Astrocyte (in vitro differentiated cells and primary cell): Measurements from ENCODE around the gene DISP3. TPM values are rescaled to one million over a fixed set of nuclear protein-coding genes. Genes with fewer than 3 reads are reported as not detected.

Experiments
- DNase-seq: peaks from one replicate; pipeline ENCODE4 v3.0.0-alpha.2; 2010; ENCODE audit warnings: low read depth
- FAIRE-seq: peaks from 2 replicates; lab custom pipeline; 2011; peaks lifted over from hg19 to GRCh38; lab: Jason Lieb, UNC
- H2AFZ ChIP-seq: 2 replicates; pipeline ENCODE4 v1.6.0; 2012; ENCODE audit warnings: low read depth, low read length, inconsistent platforms
- H3K27ac ChIP-seq: 2 replicates; pipeline ENCODE4 v1.5.1; 2011; ENCODE audit warnings: low read depth, low read length, inconsistent platforms
- H3K27me3 ChIP-seq: 2 replicates; pipeline ENCODE4 v1.6.0; 2011; ENCODE audit warnings: low read length, inconsistent platforms; ENCODE audit not compliant: insufficient read depth
- H3K36me3 ChIP-seq: 2 replicates; pipeline ENCODE4 v1.5.1; 2011; ENCODE audit warnings: low read length, inconsistent platforms; ENCODE audit not compliant: insufficient read depth
- H3K4me1 ChIP-seq: 2 replicates; pipeline ENCODE4 v1.5.1; 2011; ENCODE audit warnings: low read length, inconsistent platforms; ENCODE audit not compliant: insufficient read depth
- H3K4me2 ChIP-seq: 2 replicates; pipeline ENCODE4 v1.6.0; 2012; ENCODE audit warnings: low read length, inconsistent platforms
- H3K4me3 ChIP-seq: 2 replicates; pipeline ENCODE4 v1.5.1; 2011; ENCODE audit warnings: low read depth, mild to moderate bottlenecking, low read length, inconsistent platforms; ENCODE audit not compliant: insufficient read depth
- H3K79me2 ChIP-seq: 2 replicates; pipeline ENCODE4 v1.6.0; 2012; ENCODE audit warnings: mild to moderate bottlenecking, low read length, inconsistent platforms; ENCODE audit not compliant: insufficient read depth
- H3K9ac ChIP-seq: 2 replicates; pipeline ENCODE4 v1.6.0; 2012; ENCODE audit warnings: mild to moderate bottlenecking, low read length, inconsistent platforms
- H3K9me3 ChIP-seq: 2 replicates; pipeline ENCODE4 v1.5.1; 2012; ENCODE audit warnings: low read depth, mild to moderate bottlenecking, low read length, inconsistent platforms; ENCODE audit not compliant: insufficient read depth
- H4K20me1 ChIP-seq: 2 replicates; pipeline ENCODE4 v1.6.0; 2012; ENCODE audit warnings: low read length, inconsistent platforms; ENCODE audit not compliant: insufficient read depth
- H3K27ac Mint-ChIP-seq: one replicate; pipeline ENCODE4 v1.8.0; 2021; ENCODE audit warnings: mild to moderate bottlenecking, mixed read lengths; ENCODE audit not compliant: unreplicated experiment
- H3K27me3 Mint-ChIP-seq: one replicate; pipeline ENCODE4 v1.8.0; 2021; ENCODE audit warnings: low read depth, mixed read lengths; ENCODE audit not compliant: unreplicated experiment
- H3K36me3 Mint-ChIP-seq: one replicate; pipeline ENCODE4 v1.8.0; 2021; ENCODE audit warnings: low read depth, mixed read lengths; ENCODE audit not compliant: unreplicated experiment
- H3K4me1 Mint-ChIP-seq: one replicate; pipeline ENCODE4 v1.8.0; 2021; ENCODE audit warnings: low read depth, mixed read lengths; ENCODE audit not compliant: unreplicated experiment
- H3K4me3 Mint-ChIP-seq: one replicate; pipeline ENCODE4 v1.8.0; 2021; ENCODE audit warnings: mild to moderate bottlenecking, moderate library complexity, mixed read lengths; ENCODE audit not compliant: unreplicated experiment
- H3K9me3 Mint-ChIP-seq: one replicate; pipeline ENCODE4 v1.8.0; 2021; ENCODE audit warnings: mild to moderate bottlenecking, mixed read lengths; ENCODE audit not compliant: unreplicated experiment
- EZH2 ChIP-seq: IDR thresholded peaks from 2 replicates; pipeline ENCODE4 v1.6.1; 2012; ENCODE audit warnings: mild to moderate bottlenecking, low read length, inconsistent platforms; ENCODE audit not compliant: insufficient read depth
- total RNA-seq: library from RNA; stranded (reverse); gene quantifications from 2 replicates; pipeline ENCODE4 v1.2.1, GENCODE V29; 2021
- TF ChIP-seq, protein P1 (sequence below): IDR thresholded peaks from 2 replicates; pipeline ENCODE4 v1.5.1; 2011; ENCODE audit warnings: low read depth, mild to moderate bottlenecking, inconsistent platforms, low read length, moderate library complexity; ENCODE audit not compliant: insufficient read depth

Gene DISP3
- total RNA-seq, 1 donor from 2014 or later, result 0.32 TPM

DNA sequence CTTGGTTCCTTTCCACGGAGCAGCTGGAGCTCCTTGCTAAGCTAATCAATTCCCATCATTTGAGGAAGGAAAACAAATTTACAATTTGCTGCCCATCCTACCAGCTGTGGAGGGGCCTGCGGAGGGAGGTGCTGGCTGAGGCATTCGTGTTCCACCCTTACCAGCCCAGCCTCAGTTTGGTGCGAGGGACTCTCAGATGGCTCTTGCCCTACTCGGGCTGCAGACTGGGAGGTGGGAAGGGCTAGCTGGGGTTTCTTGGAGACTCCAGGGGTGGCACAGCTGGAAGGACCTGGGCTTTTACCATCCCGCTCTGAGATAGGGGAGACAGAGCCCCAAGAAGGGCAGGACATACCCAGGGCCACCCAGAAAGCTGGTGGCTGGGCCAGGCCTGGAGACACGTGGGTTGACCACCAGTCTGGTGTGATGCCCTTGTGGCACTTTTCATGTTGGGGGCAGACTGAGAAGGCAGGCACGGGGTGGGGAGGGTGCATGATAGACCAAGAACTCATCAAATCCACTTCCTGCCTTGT lies 17.7 kb downstream of the DISP3 start:
- Histone ChIP-seq H3K9ac (no peak overlapping the region), H3K4me2 (no peak overlapping the region), H3K79me2 (no peaks in the 10 kb centered on the region), H3K9me3 (no peaks in the 10 kb centered on the region), H3K4me1 (no peaks in the 10 kb centered on the region), H3K36me3 (no peaks in the 10 kb centered on the region), H2AFZ (no peak overlapping the region), H3K4me3 (no peak overlapping the region), H3K27me3 (peaks cover 10% of the 10 kb centered on the region), H3K27ac (no peak overlapping the region), H4K20me1 (no peaks in the 10 kb centered on the region)
- no peak overlapping the region for H3K27ac Mint-ChIP-seq
- TF ChIP-seq, protein P1, sequence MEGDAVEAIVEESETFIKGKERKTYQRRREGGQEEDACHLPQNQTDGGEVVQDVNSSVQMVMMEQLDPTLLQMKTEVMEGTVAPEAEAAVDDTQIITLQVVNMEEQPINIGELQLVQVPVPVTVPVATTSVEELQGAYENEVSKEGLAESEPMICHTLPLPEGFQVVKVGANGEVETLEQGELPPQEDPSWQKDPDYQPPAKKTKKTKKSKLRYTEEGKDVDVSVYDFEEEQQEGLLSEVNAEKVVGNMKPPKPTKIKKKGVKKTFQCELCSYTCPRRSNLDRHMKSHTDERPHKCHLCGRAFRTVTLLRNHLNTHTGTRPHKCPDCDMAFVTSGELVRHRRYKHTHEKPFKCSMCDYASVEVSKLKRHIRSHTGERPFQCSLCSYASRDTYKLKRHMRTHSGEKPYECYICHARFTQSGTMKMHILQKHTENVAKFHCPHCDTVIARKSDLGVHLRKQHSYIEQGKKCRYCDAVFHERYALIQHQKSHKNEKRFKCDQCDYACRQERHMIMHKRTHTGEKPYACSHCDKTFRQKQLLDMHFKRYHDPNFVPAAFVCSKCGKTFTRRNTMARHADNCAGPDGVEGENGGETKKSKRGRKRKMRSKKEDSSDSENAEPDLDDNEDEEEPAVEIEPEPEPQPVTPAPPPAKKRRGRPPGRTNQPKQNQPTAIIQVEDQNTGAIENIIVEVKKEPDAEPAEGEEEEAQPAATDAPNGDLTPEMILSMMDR, result no peak
- TF ChIP-seq EZH2, result no peak
- no peaks in the 10 kb centered on the region for H3K4me1 Mint-ChIP-seq
- H3K36me3 Mint-ChIP-seq, result peaks cover 2% of the 10 kb centered on the region
- H3K27me3 Mint-ChIP-seq, result peaks cover 46% of the 10 kb centered on the region
- DNase-seq, result no peak
- no peak for FAIRE-seq
- H3K4me3 Mint-ChIP-seq, result no peak overlapping the region
- peaks cover 13% of the 10 kb centered on the region for H3K9me3 Mint-ChIP-seq

DNA sequence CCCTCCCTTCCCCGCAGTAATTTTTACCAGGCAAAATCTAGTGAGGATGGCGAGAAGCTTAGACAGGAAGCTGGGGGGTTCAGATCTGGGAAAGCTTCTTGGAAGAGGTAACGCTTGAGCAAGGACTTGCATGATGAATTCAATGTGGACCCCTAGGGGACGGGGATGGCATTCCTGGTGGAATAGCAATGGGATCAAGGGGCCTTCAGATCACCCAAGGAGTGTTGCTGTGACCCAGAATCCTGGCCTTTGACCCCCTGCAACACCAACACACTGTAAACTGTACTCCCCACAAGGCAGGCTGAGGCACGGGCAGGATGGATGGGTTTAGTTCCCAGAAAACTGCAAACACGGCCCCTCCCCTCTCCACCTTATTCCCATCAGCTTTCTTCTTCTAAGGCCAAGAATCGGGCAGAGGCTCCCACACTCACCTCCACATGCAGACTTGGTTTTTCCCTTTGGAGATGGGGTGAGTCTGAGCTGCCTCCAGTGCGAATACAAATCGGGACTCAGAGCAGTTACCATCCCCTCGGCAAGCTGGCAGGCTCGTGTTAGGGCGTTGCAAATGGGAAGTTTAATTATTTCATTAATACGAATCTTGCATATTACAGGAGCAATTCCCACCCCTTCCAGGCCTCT lies 20.1 kb downstream of the DISP3 start:
- H3K9ac ChIP-seq, result no peak overlapping the region
- H3K27me3 ChIP-seq, result peaks cover 10% of the 10 kb centered on the region
- H3K9me3 ChIP-seq, result peaks cover 8% of the 10 kb centered on the region
- H3K4me3 Mint-ChIP-seq, result no peak overlapping the region
- no peak overlapping the region for H2AFZ ChIP-seq
- no peak for FAIRE-seq
- no peaks in the 10 kb centered on the region for H3K4me1 ChIP-seq
- peaks cover 37% of the 10 kb centered on the region for H3K27me3 Mint-ChIP-seq
- no peaks in the 10 kb centered on the region for H3K4me1 Mint-ChIP-seq
- peaks cover 25% of the 10 kb centered on the region for H3K9me3 Mint-ChIP-seq
- H3K4me2 ChIP-seq, result no peak overlapping the region
- no peak for TF ChIP-seq EZH2
- TF ChIP-seq, protein P1, result no peak
- H3K27ac ChIP-seq, result no peak overlapping the region
- no peaks in the 10 kb centered on the region for H3K79me2 ChIP-seq
- no peaks in the 10 kb centered on the region for H3K36me3 ChIP-seq
- no peaks in the 10 kb centered on the region for H4K20me1 ChIP-seq
- H3K27ac Mint-ChIP-seq, result no peak overlapping the region
- peaks cover 9% of the 10 kb centered on the region for H3K36me3 Mint-ChIP-seq
- no peak overlapping the region for H3K4me3 ChIP-seq
- DNase-seq, result no peak

DNA sequence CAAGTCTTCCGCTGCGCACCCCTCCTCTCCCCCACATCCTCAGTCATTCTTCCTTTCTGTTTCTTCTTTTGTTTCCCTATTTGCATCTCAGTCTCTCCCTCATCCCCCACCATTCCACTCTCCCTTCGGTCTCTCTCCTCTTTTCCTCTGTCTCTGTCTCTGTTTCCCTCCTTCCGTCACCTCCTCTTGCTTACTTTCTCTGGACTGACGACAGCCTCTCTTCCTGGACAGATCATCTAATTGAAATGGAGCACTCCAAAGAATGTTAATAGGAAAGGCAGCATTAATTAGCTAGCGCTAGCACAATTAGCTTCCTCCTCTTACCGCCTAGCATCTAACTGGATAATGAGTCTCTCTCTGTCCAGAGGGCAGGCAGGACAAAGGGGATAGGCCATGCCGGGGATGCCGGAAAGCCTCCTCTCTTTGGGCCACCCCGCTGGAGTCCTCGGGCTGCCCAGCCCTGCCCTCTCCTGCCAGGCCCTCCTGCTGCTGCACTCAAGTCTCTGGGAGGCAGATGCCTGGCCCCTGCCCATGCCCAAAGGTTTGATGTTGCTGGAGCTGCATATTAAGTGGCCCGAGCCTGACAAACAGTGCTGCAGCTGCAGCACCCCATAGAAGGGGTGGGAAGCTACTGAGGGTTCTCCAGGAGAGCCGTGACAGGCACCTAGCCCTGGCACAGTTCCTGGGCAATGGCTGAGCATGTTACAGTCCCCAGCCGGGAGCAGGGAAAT lies 20.8 kb downstream of the DISP3 start:
- H3K9me3 Mint-ChIP-seq, result peaks cover 28% of the 10 kb centered on the region
- no peaks in the 10 kb centered on the region for H3K79me2 ChIP-seq
- no peaks in the 10 kb centered on the region for H3K36me3 ChIP-seq
- H2AFZ ChIP-seq, result no peak overlapping the region
- H4K20me1 ChIP-seq, result no peaks in the 10 kb centered on the region
- peaks cover 35% of the 10 kb centered on the region for H3K27me3 Mint-ChIP-seq
- no peak overlapping the region for H3K4me3 Mint-ChIP-seq
- no peak overlapping the region for H3K4me3 ChIP-seq
- H3K27ac ChIP-seq, result no peak overlapping the region
- no peak overlapping the region for H3K9ac ChIP-seq
- peaks cover 13% of the 10 kb centered on the region for H3K9me3 ChIP-seq
- DNase-seq (no peak), FAIRE-seq (no peak)
- H3K4me2 ChIP-seq, result no peak overlapping the region
- peaks cover 10% of the 10 kb centered on the region for H3K27me3 ChIP-seq
- H3K36me3 Mint-ChIP-seq, result peaks cover 9% of the 10 kb centered on the region
- no peak overlapping the region for H3K27ac Mint-ChIP-seq
- H3K4me1 Mint-ChIP-seq, result no peaks in the 10 kb centered on the region
- H3K4me1 ChIP-seq, result no peaks in the 10 kb centered on the region
- no peak for TF ChIP-seq EZH2
- TF ChIP-seq, protein P1, result no peak
